ENCODE measurements around the gene DUSP15. TPM values are rescaled to one million over a fixed set of nuclear protein-coding genes. Genes with fewer than 3 reads are reported as not detected.

The DUSP15 gene
- total and polyA plus RNA-seq, 9 of the 15 experiments (the other 6 are each of a cell fraction or from before 2014, with no cell fraction given): 0.34 TPM; not detected in 8

DNA sequence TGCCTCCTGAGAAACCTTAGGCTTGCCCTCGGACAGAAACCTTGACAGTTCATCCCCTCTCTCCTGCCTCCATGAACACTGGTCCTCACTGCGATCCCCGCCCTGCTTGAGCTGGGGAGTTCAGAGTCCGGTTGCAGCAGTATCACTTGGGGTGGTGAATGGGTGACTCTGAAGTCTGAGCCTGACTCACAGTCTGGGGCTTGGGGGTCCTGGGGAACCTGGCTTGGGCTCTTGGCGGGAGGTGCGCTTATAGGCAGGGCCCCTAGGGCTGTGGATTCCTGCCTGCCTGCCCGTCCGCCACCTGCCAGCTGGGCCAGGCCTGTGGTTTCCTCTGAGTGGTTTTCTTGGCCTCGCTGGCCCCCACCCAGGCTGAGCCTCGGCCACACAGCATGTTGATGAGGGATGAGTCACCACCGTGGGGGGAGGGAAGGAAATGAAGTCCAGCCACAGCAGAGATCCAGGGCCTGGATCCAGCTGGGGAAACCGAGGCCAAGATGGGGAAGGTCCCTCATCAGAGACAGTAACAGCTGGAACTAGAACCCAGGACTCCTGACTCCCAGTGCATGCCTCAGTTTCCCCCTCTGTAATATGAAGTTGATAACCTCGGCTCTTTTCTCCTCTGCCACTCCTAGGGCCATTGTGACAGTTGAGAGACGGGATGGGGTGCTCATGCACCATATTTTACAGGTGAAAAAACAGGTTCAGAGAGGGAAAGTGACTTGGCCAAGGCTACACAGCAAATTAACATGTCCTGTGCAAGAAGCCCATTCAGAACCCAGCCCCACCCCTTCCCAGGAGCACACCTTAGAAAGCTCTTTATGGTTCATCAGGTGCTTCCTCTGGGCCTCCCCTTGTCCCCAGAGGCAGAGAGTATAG, 34.1 kb downstream of the DUSP15 start (continued):
- TF ChIP-seq ZNF217 (CRISPR knock-in tag; IDR thresholded peaks at IDR 0.05): no peak
- TF ChIP-seq, protein P1, sequence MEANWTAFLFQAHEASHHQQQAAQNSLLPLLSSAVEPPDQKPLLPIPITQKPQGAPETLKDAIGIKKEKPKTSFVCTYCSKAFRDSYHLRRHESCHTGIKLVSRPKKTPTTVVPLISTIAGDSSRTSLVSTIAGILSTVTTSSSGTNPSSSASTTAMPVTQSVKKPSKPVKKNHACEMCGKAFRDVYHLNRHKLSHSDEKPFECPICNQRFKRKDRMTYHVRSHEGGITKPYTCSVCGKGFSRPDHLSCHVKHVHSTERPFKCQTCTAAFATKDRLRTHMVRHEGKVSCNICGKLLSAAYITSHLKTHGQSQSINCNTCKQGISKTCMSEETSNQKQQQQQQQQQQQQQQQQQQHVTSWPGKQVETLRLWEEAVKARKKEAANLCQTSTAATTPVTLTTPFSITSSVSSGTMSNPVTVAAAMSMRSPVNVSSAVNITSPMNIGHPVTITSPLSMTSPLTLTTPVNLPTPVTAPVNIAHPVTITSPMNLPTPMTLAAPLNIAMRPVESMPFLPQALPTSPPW (CRISPR knock-in tag; IDR thresholded peaks at IDR 0.05): peak; percentile 85
- no peak for TF ChIP-seq ZNF165 (CRISPR knock-in tag; IDR thresholded peaks at IDR 0.05; ENCODE audit: borderline replicate concordance)
- no peak for TF ChIP-seq ZEB2 (IDR thresholded peaks at IDR 0.05)
- no peak for TF ChIP-seq NCOA6 (IDR thresholded peaks at IDR 0.05)
- TF ChIP-seq ZNF146 (CRISPR knock-in tag; IDR thresholded peaks at IDR 0.05; ENCODE audit: unreplicated experiment): no peak
- TF ChIP-seq EGR1 (conservative IDR thresholded peaks at IDR 0.05): no peak
- no peak for TF ChIP-seq EP400 (IDR thresholded peaks at IDR 0.05)
- TF ChIP-seq FOSL1 (tag; conservative IDR thresholded peaks at IDR 0.05): peak; percentile 99
- no peak for TF ChIP-seq FUS (optimal IDR thresholded peaks at IDR 0.05; ENCODE audit: low read depth, low read length)
- TF ChIP-seq SRSF7 (optimal IDR thresholded peaks at IDR 0.05; ENCODE audit: low read depth, low read length): no peak
- TF ChIP-seq CREM (IDR thresholded peaks at IDR 0.05; ENCODE audit: low read depth): peak; percentile 72
- peak; percentile 59; the same call in 1 of the 2 replicates for TF ChIP-seq TCF3 (CRISPR knock-in tag; IDR thresholded peaks at IDR 0.05)
- TF ChIP-seq HES1 (IDR thresholded peaks at IDR 0.05; ENCODE audit: low read depth): no peak
- peak; percentile 90 for TF ChIP-seq JUNB (CRISPR knock-in tag; conservative IDR thresholded peaks at IDR 0.05)
- TF ChIP-seq CBFA2T2 (conservative IDR thresholded peaks at IDR 0.05): peak; percentile 72
- no peak for TF ChIP-seq STAG1 (CRISPR knock-in tag; IDR thresholded peaks at IDR 0.05; ENCODE audit: borderline replicate concordance)
- TF ChIP-seq TEAD1 (CRISPR knock-in tag; IDR thresholded peaks at IDR 0.05): peak in 1 of 2 experiments; percentile 69; a peak in 1 of 4 replicates
- peak; percentile 98 for TF ChIP-seq TFAP4 (CRISPR knock-in tag; IDR thresholded peaks at IDR 0.05; ENCODE audit: borderline replicate concordance)
- no peak for TF ChIP-seq GABPB1 (CRISPR knock-in tag; IDR thresholded peaks at IDR 0.05)
- peak; percentile 55; the same call in 1 of the 2 replicates for TF ChIP-seq MYC (IDR thresholded peaks at IDR 0.05; ENCODE audit: low read depth, low read length)
- TF ChIP-seq MYC (CRISPR knock-in tag; IDR thresholded peaks at IDR 0.05; ENCODE audit: borderline replicate concordance, low read depth): no peak
- TF ChIP-seq KAT2B (IDR thresholded peaks at IDR 0.05; ENCODE audit: low read depth, low read length): no peak
- TF ChIP-seq CBX1 (IDR thresholded peaks at IDR 0.05; ENCODE audit: low read depth): 0 out of 2 replicates have a peak, but pooled peaks have one; percentile 20
- peak; percentile 39 for TF ChIP-seq MEIS2 (IDR thresholded peaks at IDR 0.05; ENCODE audit: partially characterized antibody)
- TF ChIP-seq ZNF134 (CRISPR knock-in tag; conservative IDR thresholded peaks at IDR 0.05): no peak
- peak; percentile 76 for TF ChIP-seq MYNN (IDR thresholded peaks at IDR 0.05)
- TF ChIP-seq MYNN (CRISPR knock-in tag; IDR thresholded peaks at IDR 0.05): no peak
- peak; percentile 47 for TF ChIP-seq POLR2G (IDR thresholded peaks at IDR 0.05; ENCODE audit: low read depth, low read length)
